Measurements from ENCODE around the gene CRABP2. TPM values are rescaled to one million over a fixed set of nuclear protein-coding genes. Genes with fewer than 3 reads are reported as not detected.

Gene CRABP2
- total RNA-seq, 1 donor from 2014 or later = 278 TPM

DNA sequence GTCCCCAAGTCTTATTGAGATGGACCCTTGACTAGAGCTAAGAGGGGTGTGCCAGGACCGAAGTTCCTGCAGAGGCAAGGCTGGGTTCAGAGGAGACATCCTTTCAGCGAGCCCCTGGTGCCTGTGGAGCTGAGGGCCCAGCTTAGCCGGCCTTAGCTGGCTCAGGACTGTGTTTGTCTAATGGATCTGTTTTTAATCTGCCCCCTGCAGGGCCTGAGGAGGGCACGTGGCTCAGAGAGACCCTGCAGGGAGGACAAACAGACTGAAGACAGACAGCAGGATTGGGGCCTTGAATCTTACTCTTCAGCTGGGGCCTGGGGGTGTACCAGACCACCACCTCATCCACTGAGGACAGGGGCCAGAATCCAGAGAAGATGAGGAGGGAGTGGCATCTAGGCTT, 1.6 kb downstream of the CRABP2 start:
- FAIRE-seq = no peak
- peaks cover 38% of the 10 kb centered on the region for H3K4me1 Mint-ChIP-seq (ENCODE audit: low read depth, unreplicated experiment)
- no peaks in the 10 kb centered on the region for H3K27me3 Mint-ChIP-seq (ENCODE audit: low read depth, unreplicated experiment)
- no peak overlapping the region for H3K27ac Mint-ChIP-seq (ENCODE audit: unreplicated experiment)
- H3K4me3 ChIP-seq (ENCODE audit: insufficient read depth, low read depth, low read length) = no peak overlapping the region
- peaks cover 2% of the 10 kb centered on the region for H3K9me3 Mint-ChIP-seq (ENCODE audit: unreplicated experiment)
- no peak for DNase-seq (ENCODE audit: low read depth)
- peaks cover 51% of the 10 kb centered on the region for H3K4me1 ChIP-seq (ENCODE audit: insufficient read depth, low read length)
- TF ChIP-seq, protein P1, sequence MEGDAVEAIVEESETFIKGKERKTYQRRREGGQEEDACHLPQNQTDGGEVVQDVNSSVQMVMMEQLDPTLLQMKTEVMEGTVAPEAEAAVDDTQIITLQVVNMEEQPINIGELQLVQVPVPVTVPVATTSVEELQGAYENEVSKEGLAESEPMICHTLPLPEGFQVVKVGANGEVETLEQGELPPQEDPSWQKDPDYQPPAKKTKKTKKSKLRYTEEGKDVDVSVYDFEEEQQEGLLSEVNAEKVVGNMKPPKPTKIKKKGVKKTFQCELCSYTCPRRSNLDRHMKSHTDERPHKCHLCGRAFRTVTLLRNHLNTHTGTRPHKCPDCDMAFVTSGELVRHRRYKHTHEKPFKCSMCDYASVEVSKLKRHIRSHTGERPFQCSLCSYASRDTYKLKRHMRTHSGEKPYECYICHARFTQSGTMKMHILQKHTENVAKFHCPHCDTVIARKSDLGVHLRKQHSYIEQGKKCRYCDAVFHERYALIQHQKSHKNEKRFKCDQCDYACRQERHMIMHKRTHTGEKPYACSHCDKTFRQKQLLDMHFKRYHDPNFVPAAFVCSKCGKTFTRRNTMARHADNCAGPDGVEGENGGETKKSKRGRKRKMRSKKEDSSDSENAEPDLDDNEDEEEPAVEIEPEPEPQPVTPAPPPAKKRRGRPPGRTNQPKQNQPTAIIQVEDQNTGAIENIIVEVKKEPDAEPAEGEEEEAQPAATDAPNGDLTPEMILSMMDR (IDR thresholded peaks at IDR 0.05; ENCODE audit: insufficient read depth, low read depth, low read length) = no peak
- TF ChIP-seq EZH2 (IDR thresholded peaks at IDR 0.05; ENCODE audit: insufficient read depth, low read length) = no peak
- peak overlapping the region; percentile 90 for H3K4me2 ChIP-seq (ENCODE audit: low read length)
- no peaks in the 10 kb centered on the region for H3K36me3 ChIP-seq (ENCODE audit: insufficient read depth, low read length)
- H3K27ac ChIP-seq (ENCODE audit: low read depth, low read length) = no peak overlapping the region
- H2AFZ ChIP-seq (ENCODE audit: low read depth, low read length) = no peak overlapping the region
- no peaks in the 10 kb centered on the region for H4K20me1 ChIP-seq (ENCODE audit: insufficient read depth, low read length)
- peak overlapping the region; percentile 66 for H3K9ac ChIP-seq (ENCODE audit: low read length)
- peak overlapping the region; percentile 88 for H3K4me3 Mint-ChIP-seq (ENCODE audit: unreplicated experiment)
- H3K79me2 ChIP-seq (ENCODE audit: insufficient read depth, low read length) = no peaks in the 10 kb centered on the region
- peaks cover 2% of the 10 kb centered on the region for H3K9me3 ChIP-seq (ENCODE audit: insufficient read depth, low read depth, low read length)
- peaks cover 3% of the 10 kb centered on the region for H3K27me3 ChIP-seq (ENCODE audit: insufficient read depth, low read length)
- H3K36me3 Mint-ChIP-seq (ENCODE audit: low read depth, unreplicated experiment) = peaks cover 18% of the 10 kb centered on the region

DNA sequence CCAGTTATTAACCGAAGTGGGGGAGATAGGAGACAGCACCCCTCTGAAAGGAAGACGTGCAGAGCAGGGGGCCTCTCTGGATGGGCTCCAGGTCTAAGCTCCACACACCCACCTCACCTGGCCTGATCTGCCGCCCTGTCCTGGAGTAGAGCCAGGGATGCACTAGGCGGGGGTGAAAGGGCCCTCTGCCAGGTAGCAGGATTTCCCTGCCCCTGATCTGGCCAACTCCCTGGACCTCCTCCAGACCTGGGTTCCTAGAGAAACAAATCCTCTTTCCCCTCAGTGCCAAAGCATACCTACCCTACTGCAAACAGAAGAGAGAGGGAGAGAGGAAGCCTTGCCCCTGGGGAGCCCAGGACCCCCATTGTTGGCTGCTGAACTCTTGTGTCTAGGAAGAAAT, 2.0 kb downstream of the CRABP2 start:
- Histone ChIP-seq H2AFZ (ENCODE audit: low read depth, low read length) (no peak overlapping the region), H3K79me2 (ENCODE audit: insufficient read depth, low read length) (no peaks in the 10 kb centered on the region), H3K27ac (ENCODE audit: low read depth, low read length) (no peak overlapping the region), H3K4me2 (ENCODE audit: low read length) (peak overlapping the region; percentile 90), H3K4me3 (ENCODE audit: insufficient read depth, low read depth, low read length) (no peak overlapping the region), H3K27me3 (ENCODE audit: insufficient read depth, low read length) (peaks cover 3% of the 10 kb centered on the region), H3K9me3 (ENCODE audit: insufficient read depth, low read depth, low read length) (peaks cover 2% of the 10 kb centered on the region), H4K20me1 (ENCODE audit: insufficient read depth, low read length) (no peaks in the 10 kb centered on the region), H3K4me1 (ENCODE audit: insufficient read depth, low read length) (peaks cover 47% of the 10 kb centered on the region), H3K36me3 (ENCODE audit: insufficient read depth, low read length) (no peaks in the 10 kb centered on the region), H3K9ac (ENCODE audit: low read length) (no peak overlapping the region)
- no peak for DNase-seq (ENCODE audit: low read depth)
- Mint-ChIP-seq H3K4me3 (ENCODE audit: unreplicated experiment) (peak overlapping the region; percentile 88), H3K4me1 (ENCODE audit: low read depth, unreplicated experiment) (peaks cover 35% of the 10 kb centered on the region), H3K9me3 (ENCODE audit: unreplicated experiment) (peaks cover 3% of the 10 kb centered on the region), H3K27ac (ENCODE audit: unreplicated experiment) (peak overlapping the region; percentile 5), H3K27me3 (ENCODE audit: low read depth, unreplicated experiment) (no peaks in the 10 kb centered on the region), H3K36me3 (ENCODE audit: low read depth, unreplicated experiment) (peaks cover 21% of the 10 kb centered on the region)
- TF ChIP-seq EZH2 (IDR thresholded peaks at IDR 0.05; ENCODE audit: insufficient read depth, low read length) = no peak
- TF ChIP-seq, protein P1 (IDR thresholded peaks at IDR 0.05; ENCODE audit: insufficient read depth, low read depth, low read length) = no peak
- FAIRE-seq = no peak

DNA sequence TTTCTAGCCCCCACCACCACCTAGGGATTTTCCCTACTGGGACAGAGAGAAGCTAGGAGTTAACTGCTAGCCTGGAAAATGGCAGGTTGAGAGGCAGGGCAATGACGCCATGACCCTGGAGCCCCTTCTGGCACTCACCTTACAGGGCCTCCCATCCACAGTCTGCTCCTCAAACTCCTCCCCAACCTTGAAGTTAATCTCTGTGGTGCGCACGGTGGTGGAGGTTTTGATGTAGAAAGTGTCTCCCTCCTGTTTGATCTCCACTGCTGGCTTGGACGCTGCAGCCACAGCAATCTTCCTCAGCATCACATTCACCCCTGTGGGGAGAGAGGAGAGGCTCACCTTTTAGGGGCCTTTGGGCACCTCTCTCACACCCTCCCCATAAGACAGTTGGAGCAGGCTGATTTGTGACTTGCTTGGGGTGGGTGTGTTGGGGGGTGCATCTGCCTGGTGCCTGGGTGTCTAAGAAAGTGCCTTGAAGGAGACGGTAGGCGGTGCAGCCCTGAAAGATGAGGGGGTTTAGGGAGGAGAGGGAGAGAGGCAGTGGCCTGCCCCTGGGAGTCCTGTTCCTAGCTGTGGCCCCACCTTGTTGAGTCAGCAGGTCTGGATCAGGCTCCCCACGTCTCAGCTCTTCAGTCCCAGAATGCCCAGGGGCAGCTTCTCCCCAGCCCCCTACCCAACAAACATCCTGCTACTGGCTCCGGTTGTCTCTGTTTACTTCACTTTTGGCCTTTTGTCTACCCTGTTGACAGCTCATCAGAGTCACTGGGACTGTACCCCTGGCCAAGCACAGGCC, 4.4 kb downstream of the CRABP2 start:
- no peak overlapping the region for H3K4me3 ChIP-seq (ENCODE audit: insufficient read depth, low read depth, low read length)
- H3K36me3 Mint-ChIP-seq (ENCODE audit: low read depth, unreplicated experiment) = peaks cover 25% of the 10 kb centered on the region
- no peak for TF ChIP-seq EZH2 (IDR thresholded peaks at IDR 0.05; ENCODE audit: insufficient read depth, low read length)
- TF ChIP-seq, protein P1 (IDR thresholded peaks at IDR 0.05; ENCODE audit: insufficient read depth, low read depth, low read length) = no peak
- H3K4me1 Mint-ChIP-seq (ENCODE audit: low read depth, unreplicated experiment) = peaks cover 22% of the 10 kb centered on the region
- no peaks in the 10 kb centered on the region for H4K20me1 ChIP-seq (ENCODE audit: insufficient read depth, low read length)
- no peak overlapping the region for H3K4me2 ChIP-seq (ENCODE audit: low read length)
- H3K9ac ChIP-seq (ENCODE audit: low read length) = no peak overlapping the region
- H3K27ac ChIP-seq (ENCODE audit: low read depth, low read length) = no peak overlapping the region
- H3K79me2 ChIP-seq (ENCODE audit: insufficient read depth, low read length) = no peaks in the 10 kb centered on the region
- DNase-seq (ENCODE audit: low read depth) = no peak
- peaks cover 3% of the 10 kb centered on the region for H3K9me3 Mint-ChIP-seq (ENCODE audit: unreplicated experiment)
- no peak overlapping the region for H3K27ac Mint-ChIP-seq (ENCODE audit: unreplicated experiment)
- peaks cover 2% of the 10 kb centered on the region for H3K9me3 ChIP-seq (ENCODE audit: insufficient read depth, low read depth, low read length)
- peaks cover 24% of the 10 kb centered on the region for H3K4me1 ChIP-seq (ENCODE audit: insufficient read depth, low read length)
- no peak overlapping the region for H2AFZ ChIP-seq (ENCODE audit: low read depth, low read length)
- H3K27me3 Mint-ChIP-seq (ENCODE audit: low read depth, unreplicated experiment) = no peaks in the 10 kb centered on the region
- peaks cover 4% of the 10 kb centered on the region for H3K27me3 ChIP-seq (ENCODE audit: insufficient read depth, low read length)
- FAIRE-seq = no peak
- H3K36me3 ChIP-seq (ENCODE audit: insufficient read depth, low read length) = no peaks in the 10 kb centered on the region
- peak overlapping the region; percentile 31 for H3K4me3 Mint-ChIP-seq (ENCODE audit: unreplicated experiment)

All from astrocyte (in vitro differentiated cells and primary cell).